SK-MEL-5 (cell line): Measurements from ENCODE around the gene CD99L2. TPM values are rescaled to one million over a fixed set of nuclear protein-coding genes. Genes with fewer than 3 reads are reported as not detected.
"Not testable (repeated sequence)": the region's sequence is repeated elsewhere in the genome, so short reads cannot be mapped to it uniquely, and the experiment has no call there.

Source experiments
- DNase-seq: peaks from one replicate; pipeline ENCODE4 v3.0.0-alpha.2; 2016; ENCODE audit warnings: low read depth, low spot score
- in situ Hi-C: cut with HindIII; loops from 2 replicates; pipeline ENCODE4 v1.10.0; 2016; ENCODE audit warnings: low sequenced_read_pairs, high pct_unique_total_duplicates, low pct_unique_long_range_greater_than_20kb
- total RNA-seq: library from RNA; depleted of rRNA; stranded (reverse); fragments of >200 nt; shearing (Covaris generic); gene quantifications from 2 replicates; pipeline ENCODE4 v1.2.3, GENCODE V29; 2014

Gene CD99L2
- total RNA-seq, 1 experiment from 2014 or later = 34.4 TPM

DNA sequence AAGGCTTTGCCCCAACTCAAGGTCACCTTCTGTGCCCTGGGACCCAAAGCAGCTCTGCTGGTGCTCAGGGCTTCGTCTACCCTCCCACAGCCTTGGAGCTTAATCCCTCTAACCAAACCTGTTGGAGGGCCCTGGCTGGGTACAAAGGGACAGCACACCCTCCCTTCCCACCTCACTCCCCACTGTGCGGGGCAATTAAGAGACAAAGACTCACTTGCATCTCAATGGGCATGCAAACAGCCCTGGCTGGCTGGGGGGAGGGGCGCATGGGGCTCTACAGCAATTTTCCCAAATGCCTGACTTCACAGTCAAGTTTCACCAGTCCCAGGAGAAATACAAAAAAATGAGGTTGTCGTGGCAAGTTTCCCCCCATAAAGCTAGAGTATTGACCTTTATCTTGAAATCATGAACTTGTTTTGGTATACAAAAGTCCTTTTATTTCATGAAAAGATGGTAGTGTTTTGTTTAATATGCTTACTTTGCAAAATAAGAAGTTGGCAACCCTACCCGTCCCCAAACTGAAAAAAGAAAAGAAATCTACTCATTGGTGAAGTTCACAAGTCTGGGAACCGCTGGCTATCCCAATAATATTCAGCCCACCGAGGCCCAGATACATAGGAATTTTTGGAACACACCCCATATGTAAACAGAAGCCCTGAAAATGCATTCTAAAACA, 4.1 kb upstream of the CD99L2 start:
- peak; percentile 54 for DNase-seq
- in situ Hi-C loops = no loop called here

GRCh38 chrX:150899191-150899757, 806 bp upstream of the CD99L2 start:
- in situ Hi-C loops = no loop called here
- peak; percentile 23 for DNase-seq

DNA sequence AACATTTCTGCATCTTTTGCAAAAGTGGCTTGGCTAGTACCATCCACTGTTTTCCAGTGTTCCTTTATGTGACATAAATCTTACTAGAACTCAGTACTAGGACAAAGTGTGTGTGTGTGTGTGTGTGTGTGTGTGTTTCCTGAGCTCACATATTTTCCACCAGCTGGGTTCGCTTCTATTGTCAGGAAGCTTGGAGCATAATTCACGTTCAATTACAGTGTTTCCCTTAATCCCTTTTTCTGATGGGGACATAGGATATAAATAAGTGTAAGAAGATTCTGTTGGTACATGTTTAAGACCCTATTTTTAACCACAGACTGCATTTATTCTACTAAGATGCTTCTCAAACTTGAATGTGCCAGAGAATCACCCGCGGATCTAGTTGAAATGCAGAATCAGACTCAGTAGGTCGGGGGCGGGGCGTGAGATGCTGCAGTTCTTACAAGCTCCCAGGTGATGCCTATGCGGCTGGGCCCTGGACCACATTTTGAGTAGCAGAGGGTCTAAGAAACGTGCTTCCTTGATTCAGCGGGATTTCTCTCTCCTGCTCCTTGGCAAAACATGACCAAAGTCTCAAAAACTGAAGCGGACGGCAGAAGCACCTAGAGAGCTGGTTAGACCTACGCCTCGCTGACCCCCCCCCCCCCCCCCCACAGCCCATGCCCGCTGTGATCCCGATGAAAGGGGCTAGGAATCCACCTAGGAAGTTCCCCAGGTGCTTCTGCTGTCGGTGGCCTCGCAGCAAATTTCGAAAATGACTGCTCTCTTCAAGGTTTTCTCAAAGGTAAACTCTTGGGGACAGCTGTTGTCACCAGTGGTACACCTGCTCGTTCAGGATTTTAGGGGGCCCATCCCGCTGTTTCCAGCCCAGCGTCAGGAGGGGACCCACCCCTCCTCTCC, 797 bp downstream of the CD99L2 start:
- no peak for DNase-seq

GRCh38 chrX:150896632-150897031, 1.8 kb downstream of the CD99L2 start:
- DNase-seq = no peak
- in situ Hi-C loops = no loop called here

More for the DNA sequence above, 797 bp downstream of the CD99L2 start:
- in situ Hi-C loops = no loop called here

GRCh38 chrX:150893936-150894335, 4.5 kb downstream of the CD99L2 start:
- no peak for DNase-seq
- in situ Hi-C loops = no loop called here

DNA sequence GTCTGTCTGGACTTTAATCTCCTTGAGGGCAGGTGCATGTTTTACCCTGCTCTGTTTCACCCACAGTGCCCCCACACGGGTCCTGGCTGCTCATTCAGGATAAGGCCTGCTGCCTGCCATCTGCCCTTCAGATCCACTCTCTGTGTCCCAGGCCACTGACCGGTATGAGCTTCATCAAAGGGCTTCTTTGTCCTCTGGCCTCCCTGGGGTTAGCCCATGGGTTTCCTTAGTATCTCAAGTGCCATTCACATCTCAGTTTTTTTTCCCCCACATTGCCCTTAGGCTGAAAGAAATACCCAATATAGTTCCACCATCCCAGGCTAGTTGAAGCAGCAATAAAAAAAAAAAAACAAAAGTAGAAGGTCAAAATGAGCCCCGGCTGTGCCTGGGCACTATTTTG, 9.3 kb downstream of the CD99L2 start:
- in situ Hi-C loops = no loop called here
- DNase-seq = peak; percentile 91

DNA sequence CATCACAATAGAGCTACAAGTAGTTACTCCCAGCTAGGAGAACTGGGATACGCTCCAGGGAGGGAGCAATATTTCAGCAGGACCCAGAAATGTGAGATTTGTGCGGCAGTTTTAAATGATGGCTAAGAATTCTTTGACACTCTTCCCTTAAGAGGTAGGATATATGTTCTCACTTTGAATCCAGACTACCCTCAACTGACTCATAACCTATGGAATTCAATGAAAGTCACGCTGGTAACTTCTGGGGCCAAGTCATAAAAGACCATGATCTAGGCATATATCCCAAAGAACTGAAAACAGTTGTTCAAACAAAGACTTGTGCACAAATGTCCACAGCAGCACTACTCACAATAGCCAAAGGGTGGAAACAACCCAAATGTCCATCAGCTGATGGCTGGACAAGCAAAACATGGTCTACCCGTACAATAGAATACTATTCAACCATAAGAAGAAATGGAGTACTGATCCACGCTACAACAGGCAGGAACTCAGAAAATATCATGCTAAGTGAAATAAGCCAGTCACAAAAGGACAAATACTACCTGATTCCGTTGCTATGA, 10.5 kb downstream of the CD99L2 start:
- DNase-seq = peak; percentile 26

DNA sequence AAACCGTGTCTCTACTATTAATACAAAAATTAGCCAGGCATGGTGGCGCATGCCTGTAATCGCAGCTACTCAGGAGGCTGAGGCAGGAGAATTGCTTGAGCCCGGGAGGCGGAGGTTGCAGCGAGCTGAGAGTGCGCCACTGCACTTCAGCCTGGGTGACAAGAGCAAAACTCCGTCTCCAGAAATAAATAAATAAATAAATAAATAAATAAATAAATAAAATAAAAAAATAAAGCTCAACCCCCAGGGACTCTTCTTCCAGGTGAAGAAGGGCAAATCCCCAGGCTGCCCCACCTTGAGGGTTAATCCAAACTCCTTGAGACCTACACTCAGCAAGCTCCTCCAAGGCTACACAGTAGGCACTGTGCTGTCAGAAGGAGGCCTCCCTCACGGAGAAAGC, 11.2 kb downstream of the CD99L2 start:
- DNase-seq, in situ Hi-C loops: not testable (repeated sequence)

More for the DNA sequence above, 10.5 kb downstream of the CD99L2 start:
- in situ Hi-C loops = no loop called here

DNA sequence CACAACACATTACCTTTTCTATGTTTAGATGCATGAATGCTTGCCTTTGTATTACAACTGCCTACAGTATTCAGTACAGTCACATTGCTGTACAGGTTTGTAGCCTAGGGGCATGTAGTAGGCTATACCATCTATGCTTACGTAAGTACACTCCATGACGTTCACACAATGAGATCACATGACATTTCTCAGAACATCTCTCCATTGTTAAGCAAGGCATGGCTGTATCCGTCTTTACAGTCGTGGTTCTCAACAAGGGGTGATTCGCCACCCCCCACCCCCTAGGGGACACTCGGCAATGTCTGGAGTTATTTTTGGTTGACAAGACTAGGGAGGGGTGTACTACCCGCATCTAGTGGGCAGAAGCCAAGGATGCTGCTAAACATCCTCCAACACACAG, 12.1 kb downstream of the CD99L2 start:
- in situ Hi-C loops = no loop called here
- peak; percentile 98 for DNase-seq

DNA sequence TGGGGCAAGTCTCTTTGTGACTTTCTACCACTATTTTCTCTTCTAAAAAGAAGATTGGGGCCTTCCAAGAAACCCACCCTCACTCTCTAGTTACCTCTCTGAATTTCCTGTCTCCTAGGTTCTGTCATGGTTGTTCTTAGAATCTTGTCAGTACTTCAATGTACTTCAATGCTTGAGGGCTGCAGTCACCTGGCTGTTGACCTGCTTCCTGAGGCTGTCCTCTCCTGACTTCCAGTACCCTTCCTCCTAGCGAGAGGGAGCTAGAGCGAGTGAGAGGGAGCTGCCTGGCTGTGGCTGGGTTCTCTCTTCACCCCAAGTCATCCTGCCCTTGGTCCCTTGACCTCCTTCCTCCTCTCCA, 17.7 kb downstream of the CD99L2 start:
- in situ Hi-C loops = no loop called here
- no peak for DNase-seq

DNA sequence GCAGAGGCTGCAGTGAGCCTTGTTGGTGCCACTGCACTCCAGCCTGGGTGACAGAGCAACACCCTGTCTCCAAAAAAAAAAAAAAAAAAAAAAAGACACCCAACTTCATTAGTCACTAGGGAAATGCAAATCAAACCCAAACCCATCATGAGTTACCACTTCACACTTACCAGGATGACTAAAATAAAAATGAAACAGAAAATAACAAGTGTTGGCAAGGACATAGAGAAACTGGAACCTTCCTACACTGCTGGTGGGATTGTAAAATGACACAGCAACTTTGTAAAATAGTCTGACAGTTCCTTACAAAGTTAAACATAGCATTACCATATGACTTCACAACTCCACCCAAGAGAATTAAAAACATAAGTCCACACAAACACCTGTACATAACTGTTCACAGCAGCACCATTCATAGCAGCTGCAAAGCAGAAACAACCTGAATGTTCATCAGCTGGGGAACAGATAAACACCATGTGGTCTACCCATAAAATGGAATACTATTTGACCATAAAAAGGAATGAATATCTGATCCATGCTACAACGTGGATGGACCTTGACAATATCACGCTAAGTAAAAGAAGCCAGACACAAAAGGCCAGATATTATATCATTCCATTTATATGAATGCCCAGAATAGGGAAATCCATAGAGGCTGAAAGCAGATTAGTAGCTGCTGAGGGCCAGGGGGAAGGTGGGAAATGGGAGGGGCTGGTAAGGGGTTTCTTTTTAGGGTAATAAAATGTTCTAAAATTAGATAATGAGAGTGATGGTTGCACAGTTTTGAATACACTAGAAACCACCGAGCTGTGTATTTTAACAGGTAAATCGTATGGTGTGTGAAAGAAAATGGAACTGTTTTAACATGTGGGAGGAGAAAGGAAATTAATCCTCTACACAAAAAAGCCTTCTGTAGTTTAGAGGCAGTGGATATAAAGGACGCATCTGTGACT, 18.3 kb downstream of the CD99L2 start:
- DNase-seq = no peak
- in situ Hi-C loops = no loop called here

- in situ Hi-C loops, DNase-seq: not testable (repeated sequence)
These were observed 22.8 kb downstream of the CD99L2 start for GRCh38 chrX:150875621-150876020.

GRCh38 chrX:150874448-150874847, 24.0 kb downstream of the CD99L2 start:
- DNase-seq = no peak
- in situ Hi-C loops = no loop called here

- in situ Hi-C loops = no loop called here
- DNase-seq = no peak
These were observed 24.9 kb downstream of the CD99L2 start for GRCh38 chrX:150873616-150874015.

DNA sequence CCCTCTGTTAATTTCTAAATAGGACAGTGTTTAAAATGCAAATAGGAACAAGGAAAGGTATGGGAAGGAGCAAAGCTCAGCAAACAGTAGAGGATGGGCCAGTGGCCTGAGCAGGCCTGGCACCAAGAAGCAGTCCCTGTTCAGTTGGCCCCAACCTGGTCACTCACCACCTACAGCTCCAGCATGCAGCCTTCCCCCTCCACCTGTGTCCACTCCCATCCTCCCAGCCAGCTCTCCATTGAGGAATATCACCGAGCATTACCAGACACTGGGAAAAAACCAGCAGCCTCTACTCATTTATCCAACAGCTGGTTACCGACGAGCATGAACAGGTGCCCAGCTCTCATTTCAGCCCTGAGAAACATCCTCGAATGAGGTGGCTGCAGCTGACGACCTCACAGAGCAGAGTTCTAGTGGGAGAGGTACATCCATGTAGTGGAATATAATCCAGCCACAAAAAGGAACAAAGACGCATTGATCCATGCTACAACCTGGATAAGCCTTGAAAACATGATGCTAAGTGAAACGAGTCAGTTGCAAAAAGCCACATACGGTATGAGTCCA, 25.6 kb downstream of the CD99L2 start:
- DNase-seq = no peak
- in situ Hi-C loops = no loop called here

DNA sequence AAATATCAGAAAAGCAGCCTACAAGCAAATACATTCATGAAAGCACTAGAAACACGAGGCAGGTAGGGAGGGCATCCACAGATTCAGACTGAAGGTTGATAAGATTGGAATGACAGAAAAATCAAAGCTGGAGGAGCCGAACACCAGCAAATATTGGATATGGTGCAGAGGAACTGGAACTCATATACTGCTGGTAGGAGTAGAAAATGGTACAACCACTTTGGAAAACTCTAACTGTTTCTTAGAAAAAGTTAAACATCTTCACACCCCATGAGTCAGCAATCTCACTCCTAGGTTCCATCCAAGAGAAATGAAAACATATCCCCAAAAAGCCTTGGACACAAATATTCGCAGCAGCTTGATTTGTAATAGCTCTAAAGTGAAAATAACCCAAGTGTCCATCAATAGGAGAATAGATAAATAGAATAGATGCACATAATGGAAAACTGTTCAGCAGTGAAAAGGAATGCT, 27.1 kb downstream of the CD99L2 start:
- in situ Hi-C loops = no loop called here
- no peak for DNase-seq
